MV-4-11 (cell line): ENCODE data around the gene CEP83.
A peak's percentile ranks its signal among the peaks of the same experiment; 100 is the strongest.

ENCODE experiments used
- DNase-seq: peaks from one replicate; lab custom pipeline; 2025; lab: John Stamatoyannopoulos, UW

CEP83 gene

DNA sequence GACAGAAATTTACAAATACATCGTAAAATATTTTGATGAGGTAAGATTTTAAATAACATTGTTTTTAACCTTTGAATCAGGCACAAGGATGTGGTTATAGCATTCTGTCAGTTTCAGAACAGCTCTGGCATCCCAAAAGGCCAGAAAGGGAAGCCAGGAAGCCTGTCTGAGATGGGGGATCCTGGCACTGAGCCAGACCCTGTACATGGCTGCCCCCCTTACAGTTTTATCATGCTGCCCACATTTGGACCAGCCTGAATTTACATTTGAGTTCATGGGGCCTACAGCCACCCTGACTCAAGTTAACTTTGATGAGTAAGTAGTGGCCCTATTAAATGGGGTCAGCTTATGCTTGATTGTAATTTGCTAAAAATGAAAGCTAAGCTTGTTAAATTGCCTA is 155.7 kb downstream of the CEP83 start:
- no peak for DNase-seq

DNA sequence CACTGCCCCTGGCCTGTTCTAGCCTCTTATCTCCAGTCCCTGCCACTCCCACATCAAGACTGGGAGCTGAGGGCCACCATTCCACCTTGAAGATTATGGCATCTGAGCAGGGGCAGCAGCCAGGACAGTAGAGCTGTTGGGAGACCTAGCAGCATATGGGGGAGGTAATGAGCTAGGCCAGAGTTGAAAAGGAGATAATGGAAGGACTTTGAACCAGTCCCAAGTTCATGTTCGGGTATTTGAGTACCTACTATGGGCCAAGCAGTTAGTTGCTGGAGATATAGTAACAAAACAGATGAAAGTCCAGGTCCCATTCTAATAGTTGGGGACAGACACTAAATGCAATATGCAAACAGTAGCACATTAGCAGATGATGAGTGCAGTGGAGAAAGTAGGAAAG is 159.8 kb downstream of the CEP83 start:
- no peak for DNase-seq

DNA sequence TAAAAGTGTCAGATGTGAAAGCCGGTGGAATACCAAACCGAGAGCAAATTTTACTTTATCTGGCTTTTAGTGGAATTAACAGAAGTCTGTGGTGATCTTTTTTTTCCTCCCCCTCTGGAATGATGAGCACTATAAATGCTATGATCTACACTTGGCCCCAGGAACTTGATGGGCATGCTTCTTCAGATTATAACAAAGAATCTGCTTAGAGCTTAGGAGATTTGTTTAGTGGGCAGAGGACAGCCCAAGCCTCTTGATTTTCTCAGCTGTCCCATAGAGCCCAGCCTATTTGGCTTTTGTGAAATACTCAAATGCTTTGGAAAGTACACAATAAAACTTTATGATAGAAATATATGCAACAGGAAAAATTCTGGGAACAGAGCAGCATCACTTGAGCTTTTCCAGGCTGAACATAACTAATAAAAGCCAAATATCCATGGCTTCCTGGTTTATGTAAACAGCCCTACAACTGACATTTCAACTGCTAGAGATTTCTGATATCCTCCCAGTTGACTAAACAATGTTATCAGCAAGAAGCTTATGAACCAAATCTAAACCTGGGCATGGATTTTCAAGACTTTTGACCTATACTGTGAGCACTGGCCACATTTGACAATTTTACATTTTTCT is 161.7 kb downstream of the CEP83 start:
- DNase-seq, result no peak

DNA sequence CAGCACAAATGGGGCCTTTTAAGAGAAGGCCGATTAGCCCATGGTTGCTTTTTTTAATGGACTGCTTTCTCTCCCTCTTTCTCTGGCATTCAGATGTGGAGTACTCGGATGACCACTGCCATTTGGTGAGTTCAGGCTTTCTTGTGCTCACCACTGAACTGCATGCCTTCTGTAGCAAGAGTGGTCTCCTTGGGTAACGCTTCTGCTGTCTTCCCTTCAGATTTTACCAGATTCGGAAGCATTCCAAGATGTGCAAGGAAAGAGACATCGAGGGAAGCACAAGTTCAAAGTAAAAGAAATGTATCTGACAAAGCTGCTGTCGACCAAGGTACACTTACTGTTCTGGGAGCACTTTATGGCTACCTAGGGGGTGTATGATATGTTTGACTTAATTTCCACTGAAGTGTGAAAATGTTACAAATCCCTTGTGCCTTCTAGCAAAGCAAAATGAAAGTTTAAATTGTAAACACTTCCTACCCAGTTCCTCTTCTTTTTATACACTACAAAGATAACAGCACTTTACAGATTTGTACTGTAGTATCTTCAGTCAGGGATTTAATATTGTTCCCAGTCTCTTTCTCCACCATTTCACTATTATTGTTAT is 162.5 kb downstream of the CEP83 start:
- DNase-seq, result peak; percentile 9

DNA sequence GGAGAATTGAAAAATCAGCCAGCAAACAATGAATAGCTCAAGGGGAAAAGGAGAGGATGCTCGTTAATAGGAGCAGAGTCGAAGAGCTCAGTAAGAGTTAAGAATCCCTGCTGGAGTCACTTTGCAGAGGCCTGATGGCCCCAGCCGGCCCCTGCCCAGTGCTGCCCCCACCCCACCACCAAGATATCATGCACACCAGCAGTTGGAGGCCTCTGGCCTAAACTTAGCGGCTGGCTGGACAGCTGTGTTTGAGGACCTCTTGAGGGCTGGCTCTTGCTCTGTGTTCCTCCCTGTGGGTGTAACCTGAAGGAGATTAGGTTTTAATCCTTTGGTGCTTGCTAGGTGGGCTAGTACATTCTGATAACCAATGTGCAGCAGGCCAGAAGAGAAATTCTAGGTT is 169.3 kb downstream of the CEP83 start:
- no peak for DNase-seq

DNA sequence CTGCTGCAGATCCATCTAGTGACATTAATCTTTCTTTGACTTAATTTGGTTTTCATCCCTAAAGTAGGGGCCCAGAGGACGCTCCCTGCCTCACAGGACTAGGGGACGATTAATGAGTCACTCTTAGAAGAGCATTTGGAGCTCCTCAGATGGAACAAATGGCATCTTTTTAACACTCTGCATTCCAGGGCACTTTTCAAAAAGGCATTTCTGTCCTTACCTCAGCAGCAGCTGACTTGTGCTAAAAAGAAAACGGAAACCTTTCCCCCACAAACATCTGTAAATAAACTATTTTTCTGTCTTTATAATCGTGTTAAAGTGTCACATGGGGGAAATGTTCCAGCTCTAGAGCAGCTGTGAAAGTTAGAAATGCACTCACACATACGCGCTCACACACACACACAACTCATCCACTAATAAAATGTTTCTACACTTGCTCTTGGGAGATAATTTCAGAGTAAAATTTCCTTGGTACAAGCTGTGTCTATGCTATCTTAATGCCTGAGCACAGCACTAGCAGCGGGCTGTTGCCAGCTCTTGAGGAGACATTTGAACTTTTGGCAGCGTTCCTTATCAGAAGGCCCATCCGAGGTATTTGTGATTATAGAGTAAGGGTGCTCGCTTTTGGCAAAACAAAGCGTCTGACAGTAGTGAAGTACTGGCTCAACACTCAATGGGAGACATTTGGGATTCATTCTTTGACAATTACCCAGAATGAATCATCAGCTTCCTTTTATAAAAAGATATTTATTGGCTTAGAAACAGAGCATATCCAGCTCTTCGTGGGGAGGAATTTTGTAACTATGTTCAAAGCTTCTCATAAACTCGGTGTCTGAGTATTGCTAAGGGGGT is 170.0 kb downstream of the CEP83 start:
- no peak for DNase-seq

DNA sequence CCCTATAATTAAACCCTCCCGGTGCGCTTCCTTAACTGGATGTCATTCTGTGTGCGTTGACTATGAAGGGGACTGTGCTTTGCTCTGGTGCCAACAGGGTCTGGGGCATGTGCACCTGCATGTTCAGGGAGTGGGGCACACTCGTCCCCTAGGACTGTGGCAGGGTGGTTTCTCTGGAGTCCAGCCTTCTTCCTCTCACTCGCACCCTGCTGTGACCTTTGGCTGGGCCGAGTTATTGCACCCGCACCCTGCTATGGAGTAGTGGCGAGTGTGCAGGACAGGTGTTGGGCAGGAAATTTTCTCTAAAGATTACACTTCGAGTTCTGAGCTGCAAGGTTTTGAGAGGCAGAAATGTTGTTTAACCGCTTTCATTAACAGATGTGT is 172.4 kb downstream of the CEP83 start:
- DNase-seq, result no peak

DNA sequence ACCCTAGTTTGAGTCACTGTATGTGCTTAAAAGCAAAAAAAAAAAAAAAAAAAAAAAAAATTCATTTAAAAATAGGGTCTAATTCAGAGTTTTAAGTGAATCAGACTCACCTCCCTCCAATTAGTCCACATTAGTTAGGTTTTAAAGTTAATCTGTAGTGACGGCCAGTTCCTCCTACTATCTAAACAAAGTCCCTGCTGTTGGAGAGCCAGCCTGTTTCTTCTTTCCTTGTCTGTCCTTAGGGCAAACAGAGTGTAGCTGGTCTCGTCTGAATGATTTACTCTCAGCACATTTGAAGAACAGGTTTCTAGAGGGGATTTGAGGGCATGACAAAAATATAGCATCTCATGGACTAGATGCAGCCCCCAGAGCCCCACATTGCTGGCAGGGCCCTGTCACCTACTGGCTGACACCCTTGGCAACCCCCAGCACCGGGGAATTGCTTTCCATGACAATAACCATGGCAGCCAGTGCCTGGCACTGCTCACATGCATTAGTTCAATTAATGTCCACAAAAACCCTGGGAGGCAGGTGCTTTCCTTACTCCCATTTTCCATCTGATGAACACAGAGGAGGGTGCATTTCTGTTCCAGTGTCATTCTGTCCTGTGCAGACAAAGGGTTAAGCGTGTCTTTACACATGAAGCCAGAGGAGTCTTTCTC is 173.0 kb downstream of the CEP83 start:
- DNase-seq, result no peak

DNA sequence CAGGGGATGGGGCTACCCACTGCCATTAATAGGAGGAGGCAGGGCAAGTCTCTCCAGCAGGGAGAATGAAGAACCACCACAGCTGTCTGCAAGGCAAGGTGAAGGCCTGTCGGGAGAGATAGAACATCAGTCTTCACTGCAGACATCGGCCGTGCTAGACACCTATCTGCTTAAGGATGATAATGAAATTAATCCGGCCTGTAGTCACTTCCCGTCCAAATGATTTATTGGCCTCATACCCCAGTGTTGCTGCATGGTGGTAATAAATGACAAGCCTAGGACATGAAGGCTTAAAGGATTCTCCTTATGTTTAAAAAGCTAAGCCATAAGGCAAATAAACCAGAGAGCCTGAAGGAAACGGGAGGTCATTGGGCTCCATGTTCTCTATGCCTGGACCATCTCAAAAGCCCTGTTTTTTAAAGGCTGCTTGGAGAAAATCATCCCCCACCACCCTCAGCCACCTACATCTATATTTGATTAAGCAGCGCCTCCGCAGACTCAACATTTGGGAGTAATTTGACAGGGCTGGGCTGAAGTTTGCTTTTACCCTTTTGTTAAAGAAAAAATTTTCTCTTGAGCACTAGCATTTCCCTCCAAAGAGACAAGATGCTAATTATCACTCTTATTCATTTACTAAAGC is 173.6 kb downstream of the CEP83 start:
- DNase-seq, result no peak

DNA sequence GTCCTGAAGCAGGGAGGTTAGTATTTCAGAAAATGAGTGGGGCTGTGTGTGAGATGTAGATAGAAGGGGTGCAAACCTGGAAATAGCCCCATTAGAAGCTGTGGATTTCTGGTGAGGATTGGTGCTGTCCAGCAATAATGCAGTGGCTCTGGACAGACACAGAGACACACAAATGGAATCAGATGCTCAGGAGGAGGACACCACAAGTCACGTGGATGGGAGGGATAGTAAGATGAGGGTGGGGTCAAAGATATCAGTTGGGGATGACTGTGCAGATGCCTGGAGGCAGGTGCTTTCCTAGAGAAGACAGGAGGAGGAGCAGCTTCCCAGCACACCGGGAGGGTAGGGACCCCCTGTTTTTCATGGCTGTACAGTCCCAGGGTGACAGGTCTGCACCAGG is 174.8 kb downstream of the CEP83 start:
- no peak for DNase-seq

DNA sequence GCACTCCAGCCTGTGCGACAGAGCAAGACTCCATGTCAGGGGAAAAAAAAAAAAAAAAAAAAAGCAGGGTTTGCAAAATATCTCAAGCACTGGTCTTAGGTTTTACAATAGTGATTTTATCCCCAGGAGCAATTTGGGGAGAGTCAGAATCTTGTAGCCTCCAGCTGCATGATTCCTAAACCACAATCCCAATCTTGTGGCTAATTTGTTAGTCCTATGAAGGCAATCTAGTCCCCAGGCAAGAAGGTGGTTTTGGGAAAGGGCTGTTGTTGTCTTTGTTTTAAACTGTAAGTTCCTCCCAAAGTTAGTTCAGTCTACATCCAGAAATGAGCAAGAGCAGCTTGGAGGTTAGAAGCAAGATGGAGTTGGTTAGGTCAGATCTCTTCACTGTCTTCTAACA is 175.6 kb downstream of the CEP83 start:
- DNase-seq, result no peak

DNA sequence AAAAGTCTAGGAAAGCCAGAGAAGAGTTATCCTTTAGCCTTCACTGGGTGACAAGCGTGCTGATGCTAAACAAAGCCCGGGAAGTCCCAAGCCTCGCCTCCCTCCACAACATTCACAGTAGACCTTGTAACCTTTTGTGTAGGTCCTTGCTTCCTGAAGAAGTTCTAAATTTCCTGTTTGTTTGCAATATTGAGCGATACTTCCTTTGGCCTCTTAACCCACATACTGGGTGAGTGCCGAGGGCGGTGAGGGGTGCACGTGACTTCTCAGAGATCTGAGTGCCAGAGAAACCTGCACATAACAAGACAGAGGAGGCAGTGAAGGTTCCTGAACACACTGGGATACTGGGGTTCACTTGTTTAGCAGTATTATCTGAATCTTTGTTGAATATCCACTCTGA is 177.0 kb downstream of the CEP83 start:
- DNase-seq, result no peak

DNA sequence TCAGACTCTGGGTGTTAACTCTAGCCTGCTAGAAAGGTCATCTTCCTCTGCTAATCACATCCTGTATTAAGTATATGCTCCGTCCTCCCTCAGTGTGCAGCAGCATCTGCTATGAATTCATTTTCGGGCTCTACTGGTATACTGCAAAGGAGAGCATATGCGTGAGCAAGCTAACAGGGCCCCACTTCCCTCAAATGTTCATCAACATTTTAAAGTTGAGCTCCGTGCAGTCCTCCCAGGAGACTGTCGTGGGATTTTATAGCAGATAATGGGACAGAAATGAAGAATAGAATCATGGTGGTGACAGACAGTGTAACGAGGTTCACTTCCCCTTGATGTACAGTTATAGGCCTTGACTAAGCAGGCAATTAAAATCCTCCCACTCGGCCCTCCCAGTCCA is 179.6 kb downstream of the CEP83 start:
- DNase-seq, result no peak

DNA sequence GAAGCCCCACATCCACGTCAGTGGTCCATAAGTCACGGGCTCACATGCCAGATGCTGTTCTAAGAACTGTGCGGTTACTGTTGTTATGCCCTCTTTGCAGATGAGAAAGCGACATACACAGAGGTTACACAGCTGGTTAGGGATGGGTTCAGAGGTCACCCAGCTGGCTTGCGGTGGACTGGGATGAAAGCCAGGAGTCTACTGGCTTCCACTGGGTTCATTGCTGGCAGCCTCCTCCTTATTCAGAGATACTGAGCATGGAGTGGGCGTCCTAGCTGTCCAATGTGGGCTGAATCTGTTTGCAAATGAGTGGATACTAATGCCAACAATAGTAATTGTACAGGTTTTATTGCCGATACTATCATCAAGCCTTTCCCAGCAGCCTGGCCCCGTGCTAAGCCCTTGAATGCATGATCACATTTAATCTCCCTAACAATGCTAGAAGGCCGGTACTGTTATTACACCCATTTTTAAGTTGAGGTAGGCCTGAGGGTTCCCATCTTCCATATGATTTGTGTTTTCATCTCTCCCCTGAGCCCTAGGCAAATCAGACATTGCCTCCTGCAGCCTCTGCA is 182.2 kb downstream of the CEP83 start:
- no peak for DNase-seq

DNA sequence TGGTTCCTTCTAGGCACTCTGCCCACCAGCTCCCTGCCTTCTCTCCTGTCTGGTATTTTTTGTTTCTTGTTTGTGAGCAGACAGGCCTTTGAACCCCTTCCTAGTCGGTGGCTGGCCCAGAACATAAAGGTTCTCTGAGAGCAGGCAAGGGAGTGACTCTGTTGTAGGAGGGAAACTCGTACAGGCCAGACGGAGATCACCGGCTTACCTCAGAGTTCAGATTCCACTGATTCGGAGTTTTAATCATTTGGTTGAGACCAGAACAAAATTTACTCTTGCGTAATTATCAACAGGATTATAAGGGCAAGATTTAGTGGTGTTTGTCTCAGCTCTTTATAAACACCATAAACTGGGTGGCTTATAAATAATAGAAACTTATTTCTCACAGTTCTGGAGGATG is 182.9 kb downstream of the CEP83 start:
- no peak for DNase-seq

DNA sequence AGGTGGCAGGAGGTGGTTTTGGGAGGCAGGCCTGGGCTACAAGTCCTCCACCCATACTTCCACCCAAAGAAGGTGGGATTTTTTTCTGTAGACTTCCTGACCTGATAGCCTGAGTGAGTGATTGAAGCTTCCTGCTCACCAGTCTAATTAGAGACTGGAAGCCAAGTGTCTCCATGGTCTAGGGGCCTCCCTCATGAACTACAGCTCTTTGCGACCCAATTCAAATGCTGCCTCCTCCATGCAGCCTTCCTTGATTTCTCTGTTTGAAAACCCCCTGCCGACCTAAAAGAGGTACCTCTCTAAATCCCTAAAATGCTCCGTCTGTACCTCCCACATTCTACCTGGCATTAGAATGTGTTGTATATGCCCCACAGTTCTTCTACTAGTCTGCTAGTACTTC is 186.4 kb downstream of the CEP83 start:
- DNase-seq, result no peak

DNA sequence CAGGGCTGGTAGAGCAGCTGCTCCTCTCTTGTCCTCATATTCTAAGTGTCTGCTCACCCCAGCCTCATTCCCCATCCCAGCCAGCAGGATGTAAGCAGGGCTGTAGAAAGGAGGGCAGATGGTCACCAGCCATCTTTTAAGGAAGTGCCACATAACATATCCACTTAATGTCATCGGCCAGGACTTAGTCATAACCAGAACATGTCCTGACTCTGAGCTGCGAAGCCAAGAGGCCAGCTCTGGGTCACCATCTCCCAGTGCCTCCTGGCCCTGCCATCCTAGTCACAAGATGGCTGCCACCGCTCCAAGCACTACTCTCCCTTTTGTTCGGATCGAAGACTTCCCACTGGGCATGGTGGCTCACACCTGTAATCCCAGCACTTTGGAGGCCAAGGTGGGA is 187.4 kb downstream of the CEP83 start:
- peak; percentile 75 for DNase-seq

DNA sequence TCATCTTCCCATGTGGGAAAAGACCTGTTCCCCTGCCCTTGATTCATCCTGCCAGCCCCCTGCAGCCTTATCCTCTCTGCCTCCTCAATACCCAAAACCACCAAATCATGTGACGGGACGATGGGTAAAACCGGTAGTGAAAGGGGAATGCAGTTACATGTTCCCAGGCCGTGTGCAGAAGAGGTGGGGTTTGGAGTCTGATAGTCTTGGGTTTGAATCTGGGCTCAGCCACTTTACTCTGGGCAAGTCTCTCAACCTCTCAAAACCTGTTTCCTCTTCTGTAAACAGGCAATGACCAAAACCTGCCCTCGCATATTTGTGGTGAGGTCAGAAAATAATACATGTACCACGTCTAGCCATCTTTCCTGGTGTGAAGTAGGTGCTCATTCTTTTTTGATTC is 188.3 kb downstream of the CEP83 start:
- peak; percentile 63 for DNase-seq

DNA sequence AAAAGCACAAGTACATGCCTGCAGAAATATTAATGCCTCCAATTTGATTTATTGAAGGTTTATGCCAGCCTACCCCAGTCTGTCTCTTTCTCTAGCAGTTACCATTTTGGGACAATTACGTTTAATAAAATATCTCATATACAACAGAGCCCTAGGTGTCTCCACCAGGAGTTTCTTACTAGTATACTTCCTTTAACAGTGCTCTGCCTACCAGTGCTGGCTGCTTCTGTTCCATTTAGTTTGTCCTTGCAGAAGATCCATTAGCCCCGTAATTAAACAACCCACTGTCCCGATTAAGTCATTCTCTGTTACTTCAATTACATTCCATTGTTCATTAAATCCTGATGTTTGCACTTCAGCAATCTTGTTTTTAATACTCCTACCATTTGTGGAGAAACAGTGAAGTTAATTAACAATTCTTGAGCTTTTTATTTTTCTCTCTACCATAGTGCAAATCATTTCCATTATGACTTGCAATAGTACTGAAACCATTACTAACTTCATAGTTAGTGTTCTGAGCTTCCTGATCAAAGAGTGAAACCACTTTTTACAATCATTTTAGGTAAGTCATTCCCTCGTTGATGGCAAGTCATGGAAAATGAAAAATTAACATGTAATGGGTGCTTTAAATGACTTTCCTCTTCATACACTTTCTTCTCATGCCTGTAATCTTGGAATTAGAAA is 190.2 kb downstream of the CEP83 start:
- DNase-seq, result no peak

DNA sequence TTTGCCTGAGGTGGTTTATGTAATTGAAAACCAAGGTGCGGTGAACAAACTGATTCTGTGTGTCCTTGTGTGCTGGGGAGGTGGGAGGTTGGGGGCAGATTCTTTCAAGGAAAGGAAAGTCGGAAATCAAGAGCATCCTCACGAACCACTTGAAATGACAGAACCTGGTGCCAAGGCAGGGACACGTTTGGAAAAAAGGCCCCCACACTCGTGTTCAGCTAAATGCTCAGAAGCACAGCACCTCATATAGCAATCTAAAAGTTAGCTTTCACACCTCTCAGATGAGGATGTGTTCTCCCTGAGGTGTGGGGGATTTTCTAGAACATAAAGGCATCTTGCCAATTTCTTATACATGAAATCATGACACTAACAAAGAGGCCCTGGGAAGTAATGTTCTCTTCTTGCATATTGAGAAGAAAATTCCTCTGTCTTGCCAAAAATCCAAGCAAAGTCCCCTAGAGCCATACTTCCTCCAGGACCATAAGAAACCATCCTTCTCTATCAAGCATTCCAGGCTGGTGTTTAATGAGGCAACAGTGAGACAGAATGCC is 191.7 kb downstream of the CEP83 start:
- no peak for DNase-seq

DNA sequence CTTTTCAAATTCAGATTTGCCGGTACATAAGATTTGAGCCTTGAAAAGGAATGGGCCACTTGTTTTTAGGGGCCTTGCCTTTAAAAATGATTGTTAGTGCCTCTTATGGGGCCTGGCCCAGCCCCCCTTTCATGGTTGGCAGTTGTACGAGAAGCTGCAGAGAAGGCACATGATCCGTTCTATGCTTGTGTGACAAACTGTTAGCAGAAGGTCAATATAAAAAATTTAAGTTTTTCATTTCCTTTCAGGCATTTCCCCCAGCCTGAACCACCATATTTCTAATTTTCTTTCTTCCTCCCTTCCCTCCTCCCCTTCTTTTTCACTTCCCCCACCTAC is 192.2 kb downstream of the CEP83 start:
- DNase-seq, result no peak
